ENCODE results near the gene MDGA2. TPM values are rescaled to one million over a fixed set of nuclear protein-coding genes. Genes with fewer than 3 reads are reported as not detected.

The MDGA2 gene
- total and polyA plus RNA-seq, 2 experiments from 2014 or later = 0.33 to 0.46 TPM

GRCh38 chr14:47438650-47439140 lies 236.7 kb downstream of the MDGA2 start:
- H3K4me3 ChIP-seq = no peak overlapping the region
- H3K4me1 ChIP-seq (ENCODE audit: low read depth) = peaks cover 13% of the 10 kb centered on the region

DNA sequence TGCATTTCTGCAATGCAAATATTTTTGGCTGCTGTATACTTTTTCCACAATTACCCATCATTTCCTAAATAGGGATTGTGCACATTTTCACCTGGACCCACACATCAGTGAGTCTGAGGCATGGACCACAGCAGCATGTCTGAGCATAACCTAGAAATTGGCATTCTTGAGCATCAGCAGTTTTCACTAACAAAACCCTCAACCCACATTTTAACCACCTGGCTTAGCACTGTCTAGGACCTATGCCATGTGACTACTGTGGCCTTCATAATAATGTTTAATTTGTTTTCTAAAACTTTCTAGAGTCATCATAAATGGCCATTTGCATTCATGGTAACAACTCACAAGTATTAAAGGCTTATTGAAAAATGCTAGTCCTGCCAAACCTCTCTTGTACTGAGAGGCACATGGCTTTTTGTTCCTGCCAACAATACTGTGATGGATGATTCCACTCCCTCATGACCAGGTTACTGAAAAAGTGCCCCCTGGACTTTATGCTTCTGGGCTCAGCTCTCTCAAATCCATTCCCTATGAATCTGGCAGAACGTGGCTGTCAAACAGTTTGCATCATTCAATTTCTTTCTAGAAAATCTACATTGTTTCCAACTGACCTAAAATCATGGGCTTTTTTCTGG lies 240.0 kb downstream of the MDGA2 start:
- no peak overlapping the region for H3K4me3 ChIP-seq
- TF ChIP-seq CTCF (IDR thresholded peaks at IDR 0.05; ENCODE audit: low read depth, low read length) = no peak

More at GRCh38 chr14:47438650-47439140, 236.7 kb downstream of the MDGA2 start:
- Histone ChIP-seq H3K36me3 (no peaks in the 10 kb centered on the region), H3K27ac (peak overlapping the region; percentile 57), H3K27me3 (no peaks in the 10 kb centered on the region), H3K9me3 (ENCODE audit: low read depth) (no peaks in the 10 kb centered on the region)
- no peak for TF ChIP-seq CTCF (IDR thresholded peaks at IDR 0.05; ENCODE audit: low read depth, low read length)
- peak; percentile 0 to 27 for DNase-seq (ENCODE audit: low read depth in 1 of 2, low spot score in 1 of 2)

GRCh38 chr14:47427629-47428028 lies 247.8 kb downstream of the MDGA2 start:
- H3K36me3 ChIP-seq = no peaks in the 10 kb centered on the region
- H3K27me3 ChIP-seq = no peaks in the 10 kb centered on the region
- no peak overlapping the region for H3K27ac ChIP-seq
- no peak for TF ChIP-seq CTCF (IDR thresholded peaks at IDR 0.05; ENCODE audit: low read depth, low read length)
- no peak for DNase-seq (ENCODE audit: low read depth in 1 of 2, low spot score in 1 of 2)
- no peak overlapping the region for H3K4me3 ChIP-seq
- H3K4me1 ChIP-seq (ENCODE audit: low read depth) = no peaks in the 10 kb centered on the region
- H3K9me3 ChIP-seq (ENCODE audit: low read depth) = no peaks in the 10 kb centered on the region

More for the DNA sequence above, 240.0 kb downstream of the MDGA2 start:
- DNase-seq (ENCODE audit: low read depth in 1 of 2, low spot score in 1 of 2) = no peak
- Histone ChIP-seq H3K36me3 (no peaks in the 10 kb centered on the region), H3K4me1 (ENCODE audit: low read depth) (peaks cover 13% of the 10 kb centered on the region), H3K27ac (no peak overlapping the region), H3K27me3 (no peaks in the 10 kb centered on the region), H3K9me3 (ENCODE audit: low read depth) (no peaks in the 10 kb centered on the region)

- no peak overlapping the region for H3K27ac ChIP-seq
- no peak for DNase-seq (ENCODE audit: low read depth in 1 of 2, low spot score in 1 of 2)
- no peaks in the 10 kb centered on the region for H3K4me1 ChIP-seq (ENCODE audit: low read depth)
- H3K4me3 ChIP-seq = no peak overlapping the region
- H3K27me3 ChIP-seq = no peaks in the 10 kb centered on the region
- no peaks in the 10 kb centered on the region for H3K36me3 ChIP-seq
- no peak for TF ChIP-seq CTCF (IDR thresholded peaks at IDR 0.05; ENCODE audit: low read depth, low read length)
- no peaks in the 10 kb centered on the region for H3K9me3 ChIP-seq (ENCODE audit: low read depth)
Measured at GRCh38 chr14:47425302-47425701, 250.1 kb downstream of the MDGA2 start.

DNA sequence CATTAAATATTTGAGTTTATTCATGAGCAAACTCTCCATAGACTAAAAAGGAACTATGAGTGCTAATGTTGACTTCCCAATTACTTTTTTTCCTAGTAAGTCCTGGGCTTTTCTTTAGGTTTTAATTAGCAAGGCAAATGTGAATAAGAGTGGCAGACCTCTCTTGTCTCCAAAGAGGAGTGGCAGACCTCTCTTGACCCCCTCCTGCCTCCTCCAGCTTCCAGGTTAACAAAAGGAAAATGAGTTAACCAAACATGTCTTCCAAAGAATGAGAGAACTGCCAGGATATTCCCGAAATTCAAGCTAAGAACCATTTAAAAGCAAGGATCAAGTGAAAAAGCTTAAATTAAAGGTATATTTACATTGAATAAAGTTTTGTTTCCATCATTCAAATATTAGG lies 253.2 kb downstream of the MDGA2 start:
- no peaks in the 10 kb centered on the region for H3K4me1 ChIP-seq (ENCODE audit: low read depth)
- no peaks in the 10 kb centered on the region for H3K36me3 ChIP-seq
- H3K4me3 ChIP-seq = no peak overlapping the region
- H3K27ac ChIP-seq = no peak overlapping the region
- no peaks in the 10 kb centered on the region for H3K27me3 ChIP-seq
- DNase-seq (ENCODE audit: low read depth in 1 of 2, low spot score in 1 of 2) = no peak
- TF ChIP-seq CTCF (IDR thresholded peaks at IDR 0.05; ENCODE audit: low read depth, low read length) = no peak
- no peaks in the 10 kb centered on the region for H3K9me3 ChIP-seq (ENCODE audit: low read depth)

All from cardiac muscle cell (in vitro differentiated cells and primary cell).